ENCODE data around the gene FCHO2.
"Not testable (repeated sequence)": the region's sequence is repeated elsewhere in the genome, so short reads cannot be mapped to it uniquely, and the experiment has no call there.

DNA sequence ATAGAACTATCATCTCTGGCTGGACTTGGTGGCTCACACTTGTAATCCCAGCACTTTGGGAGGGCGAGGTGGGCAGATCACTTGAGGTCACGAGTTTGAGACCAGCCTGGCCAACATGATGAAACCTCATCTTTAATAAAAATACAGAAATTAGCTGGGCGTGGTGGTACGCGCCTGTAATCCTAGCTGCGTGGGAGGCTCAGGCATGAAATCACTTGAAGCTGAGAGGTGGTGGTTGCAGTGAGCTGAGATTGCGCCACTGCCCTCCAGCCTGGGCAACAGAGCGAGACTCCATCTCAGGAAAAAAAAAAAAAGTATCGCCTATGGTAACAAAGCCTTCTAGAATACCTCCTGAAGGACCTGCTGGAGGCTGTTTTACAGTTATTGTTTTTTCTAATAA lies 55.8 kb downstream of the FCHO2 start:
- TF ChIP-seq, protein P1, sequence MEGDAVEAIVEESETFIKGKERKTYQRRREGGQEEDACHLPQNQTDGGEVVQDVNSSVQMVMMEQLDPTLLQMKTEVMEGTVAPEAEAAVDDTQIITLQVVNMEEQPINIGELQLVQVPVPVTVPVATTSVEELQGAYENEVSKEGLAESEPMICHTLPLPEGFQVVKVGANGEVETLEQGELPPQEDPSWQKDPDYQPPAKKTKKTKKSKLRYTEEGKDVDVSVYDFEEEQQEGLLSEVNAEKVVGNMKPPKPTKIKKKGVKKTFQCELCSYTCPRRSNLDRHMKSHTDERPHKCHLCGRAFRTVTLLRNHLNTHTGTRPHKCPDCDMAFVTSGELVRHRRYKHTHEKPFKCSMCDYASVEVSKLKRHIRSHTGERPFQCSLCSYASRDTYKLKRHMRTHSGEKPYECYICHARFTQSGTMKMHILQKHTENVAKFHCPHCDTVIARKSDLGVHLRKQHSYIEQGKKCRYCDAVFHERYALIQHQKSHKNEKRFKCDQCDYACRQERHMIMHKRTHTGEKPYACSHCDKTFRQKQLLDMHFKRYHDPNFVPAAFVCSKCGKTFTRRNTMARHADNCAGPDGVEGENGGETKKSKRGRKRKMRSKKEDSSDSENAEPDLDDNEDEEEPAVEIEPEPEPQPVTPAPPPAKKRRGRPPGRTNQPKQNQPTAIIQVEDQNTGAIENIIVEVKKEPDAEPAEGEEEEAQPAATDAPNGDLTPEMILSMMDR (IDR thresholded peaks at IDR 0.05): not testable (repeated sequence)
- not testable (repeated sequence) for TF ChIP-seq POLR2A (IDR thresholded peaks at IDR 0.05)

Measured in heart left ventricle (tissue), 13 donors.